Urinary bladder (tissue), 4 donors: Measurements from ENCODE around the gene PGLYRP2. TPM values are rescaled to one million over a fixed set of nuclear protein-coding genes. Genes with fewer than 3 reads are reported as not detected.
"Not testable (repeated sequence)": the region's sequence is repeated elsewhere in the genome, so short reads cannot be mapped to it uniquely, and the experiment has no call there.

Experiments used
- DNase-seq: peaks from one replicate; pipeline ENCODE4 v3.0.0-alpha.2; 2015; ENCODE audit errors: extremely low spot score
- H3K27ac ChIP-seq: one replicate; pipeline ENCODE4 v1.5.1; 2013; ENCODE audit warnings: low read depth, mild to moderate bottlenecking, moderate library complexity
- H3K36me3 ChIP-seq: one replicate; pipeline ENCODE4 v1.6.1; 2013; ENCODE audit warnings: mild to moderate bottlenecking, moderate library complexity; ENCODE audit not compliant: insufficient read depth
- H3K4me1 ChIP-seq: one replicate; pipeline ENCODE4 v1.6.1; 2013; ENCODE audit warnings: mild to moderate bottlenecking, moderate library complexity; ENCODE audit not compliant: insufficient read depth
- H3K4me3 ChIP-seq: one replicate; pipeline ENCODE4 v1.5.1; 2013; ENCODE audit warnings: low read depth, low read length
- WGBS: extraction: QIAGEN DNeasy Blood & Tissue Kit; methylation state at CpG from one replicate; pipeline ENCODE4 v1.1.7; 2013; 5-methylcytosine and 5-hydroxymethylcytosine counted together
- polyA plus RNA-seq: library from polyadenylated mRNA; stranded (reverse); fragments of 200-250 nt; gene quantifications from one replicate; pipeline ENCODE4 v1.2.3, GENCODE V29; 2013
- total RNA-seq: library from RNA; depleted of rRNA; stranded (reverse); fragments of >200 nt; gene quantifications from one replicate; pipeline ENCODE4 v1.2.3, GENCODE V29; 2014
- donor health status: healthy with polysubstance abuse.
- donor health status: healthy.

PGLYRP2 gene
- total and polyA plus RNA-seq, 2 donors = 0.08 TPM; not detected in 1

DNA sequence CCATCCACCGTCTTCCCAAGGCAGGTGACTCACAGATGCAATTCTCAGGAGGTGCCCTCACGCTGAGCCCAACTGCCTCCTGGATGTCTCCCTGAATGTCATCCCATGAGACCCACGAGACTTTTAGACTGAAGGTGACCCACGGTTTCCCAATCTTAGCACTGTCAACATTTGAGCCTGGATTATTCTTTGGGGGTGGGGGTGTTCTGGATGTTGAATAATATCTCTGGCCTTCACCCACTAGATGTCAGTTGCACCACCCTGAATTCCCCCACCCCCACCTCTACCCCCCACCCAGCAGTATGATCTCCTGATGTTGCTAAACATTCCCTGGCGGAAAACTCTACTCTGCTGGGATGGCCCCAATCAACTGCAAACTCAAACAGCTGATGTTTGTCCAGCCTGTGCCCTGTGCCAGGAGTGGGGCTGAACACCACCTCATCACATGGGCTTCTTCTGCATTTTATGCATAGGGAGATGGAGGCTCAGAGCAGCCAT is 26.8 kb upstream of the PGLYRP2 start:
- Histone ChIP-seq H3K4me1 (no peaks in the 10 kb centered on the region), H3K4me3 (no peak overlapping the region), H3K36me3 (no peaks in the 10 kb centered on the region), H3K27ac (no peak overlapping the region)
- DNase-seq = no peak
- 69% methylated on average over 5 of the region's 5 CpGs for WGBS

DNA sequence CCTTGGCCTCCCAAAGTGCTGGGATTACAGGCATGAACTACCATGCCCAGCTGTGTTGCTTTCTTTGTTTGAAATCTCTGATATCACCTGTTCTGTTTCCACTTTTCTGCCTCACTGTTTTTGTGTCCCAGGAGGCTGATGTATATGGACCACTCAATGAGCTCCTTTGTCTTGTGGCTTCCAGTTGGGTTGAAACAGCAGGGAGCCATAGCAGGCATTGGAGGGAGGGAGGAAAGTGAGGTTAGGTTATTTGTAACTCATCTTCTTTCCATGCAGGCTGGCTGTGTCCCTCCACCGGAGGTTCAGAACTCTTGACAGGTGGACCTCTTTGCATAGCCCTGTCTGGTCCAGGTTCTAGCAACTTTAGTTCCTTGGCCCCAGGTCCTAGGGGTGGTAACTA is 23.0 kb upstream of the PGLYRP2 start:
- 69% methylated on average over 1 of the region's 1 CpG for WGBS
- H3K4me3 ChIP-seq = no peak overlapping the region

GRCh38 chr19:15501596-15501995 is 22.3 kb upstream of the PGLYRP2 start:
- Histone ChIP-seq H3K27ac (no peak overlapping the region), H3K36me3 (no peaks in the 10 kb centered on the region), H3K4me3 (no peak overlapping the region), H3K4me1 (no peaks in the 10 kb centered on the region)
- WGBS = 46% methylated on average over 1 of the region's 1 CpG
- DNase-seq = no peak

More for the DNA sequence above, 23.0 kb upstream of the PGLYRP2 start:
- H3K36me3 ChIP-seq = no peaks in the 10 kb centered on the region
- no peak for DNase-seq
- no peak overlapping the region for H3K27ac ChIP-seq
- H3K4me1 ChIP-seq = no peaks in the 10 kb centered on the region

GRCh38 chr19:15498910-15499309 is 19.6 kb upstream of the PGLYRP2 start:
- 57% methylated on average over 6 of the region's 6 CpGs for WGBS
- DNase-seq = no peak
- Histone ChIP-seq H3K4me3 (no peak overlapping the region), H3K4me1 (no peaks in the 10 kb centered on the region), H3K36me3 (no peaks in the 10 kb centered on the region), H3K27ac (no peak overlapping the region)

DNA sequence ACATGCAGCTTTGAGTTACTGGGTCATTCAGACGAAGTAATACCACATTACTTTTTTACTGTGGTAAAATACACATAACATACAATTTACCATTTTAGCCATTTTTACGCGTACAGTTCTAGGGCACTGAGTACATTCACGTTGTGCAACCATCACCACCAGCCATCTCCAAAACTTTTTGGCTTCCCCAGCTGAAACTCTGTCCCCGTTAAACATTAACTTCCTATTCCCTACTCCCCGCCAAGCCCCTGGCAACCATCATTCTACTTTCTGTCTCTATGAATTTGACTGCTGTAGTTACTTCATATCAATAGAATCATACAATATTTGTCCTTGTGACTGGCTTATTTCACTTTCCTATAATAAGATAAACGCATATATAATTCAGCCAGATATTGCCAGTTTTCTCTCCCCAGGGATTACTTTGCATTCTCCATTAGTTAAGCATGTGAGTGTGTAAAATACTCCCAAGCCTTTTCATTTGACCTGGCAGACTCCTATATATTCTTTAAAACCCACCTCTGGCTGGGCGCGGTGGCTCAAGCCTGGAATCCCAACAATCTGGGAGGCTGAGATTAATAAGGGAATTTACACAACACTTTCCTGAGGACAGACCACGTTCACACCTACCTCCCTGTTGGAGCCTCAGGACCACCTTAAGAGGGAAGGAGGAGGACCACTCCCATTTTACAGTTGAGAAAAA is 19.0 kb upstream of the PGLYRP2 start:
- no peaks in the 10 kb centered on the region for H3K36me3 ChIP-seq
- no peak for DNase-seq
- H3K27ac ChIP-seq = no peak overlapping the region
- H3K4me1 ChIP-seq = no peaks in the 10 kb centered on the region
- no peak overlapping the region for H3K4me3 ChIP-seq
- WGBS = 72% methylated on average over 10 of the region's 10 CpGs

GRCh38 chr19:15495151-15495550 is 15.8 kb upstream of the PGLYRP2 start:
- H3K27ac ChIP-seq = no peak overlapping the region
- DNase-seq = no peak
- H3K36me3 ChIP-seq = no peaks in the 10 kb centered on the region
- no peaks in the 10 kb centered on the region for H3K4me1 ChIP-seq
- no peak overlapping the region for H3K4me3 ChIP-seq
- 86% methylated on average over 1 of the region's 1 CpG for WGBS

- WGBS = 41% methylated on average over 13 of the region's 13 CpGs
- Histone ChIP-seq H3K27ac (no peak overlapping the region), H3K4me1 (no peaks in the 10 kb centered on the region), H3K4me3 (no peak overlapping the region), H3K36me3 (no peaks in the 10 kb centered on the region)
- no peak for DNase-seq
Measured at GRCh38 chr19:15488489-15489226, 9.4 kb upstream of the PGLYRP2 start.

- H3K4me1 ChIP-seq = no peaks in the 10 kb centered on the region
- H3K27ac ChIP-seq = no peak overlapping the region
- H3K36me3 ChIP-seq = no peaks in the 10 kb centered on the region
- no peak for DNase-seq
- H3K4me3 ChIP-seq = no peak overlapping the region
- WGBS = 91% methylated on average over 4 of the region's 4 CpGs
Measured at GRCh38 chr19:15487038-15487437, 7.7 kb upstream of the PGLYRP2 start.

- H3K36me3 ChIP-seq, H3K4me3 ChIP-seq, H3K27ac ChIP-seq, H3K4me1 ChIP-seq, DNase-seq: not testable (repeated sequence)
- WGBS = 41% methylated on average over 5 of the region's 5 CpGs
Measured at GRCh38 chr19:15485768-15486167, 6.5 kb upstream of the PGLYRP2 start.

DNA sequence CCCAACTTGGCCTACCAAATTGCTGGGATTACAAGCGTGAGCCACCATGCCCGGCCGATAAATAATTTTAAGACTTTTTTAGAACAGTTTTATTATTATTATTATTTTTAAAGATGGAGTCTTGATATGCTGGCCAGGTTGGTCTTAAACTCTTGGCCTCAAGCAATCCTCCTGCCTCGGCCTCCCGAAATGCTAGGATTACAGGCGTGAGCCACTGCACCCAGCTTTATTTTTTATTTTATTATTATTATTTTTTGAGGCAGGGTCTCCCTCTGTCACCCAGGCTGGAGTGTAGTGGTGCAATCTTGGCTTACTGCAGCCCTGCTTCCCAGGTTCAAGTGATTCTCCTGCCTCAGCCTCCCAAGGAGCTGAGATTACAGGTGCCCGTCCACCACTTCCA is 1.7 kb upstream of the PGLYRP2 start:
- H3K27ac ChIP-seq, H3K4me3 ChIP-seq, DNase-seq, H3K36me3 ChIP-seq, H3K4me1 ChIP-seq: not testable (repeated sequence)
- 87% methylated on average over 7 of the region's 7 CpGs for WGBS

- Histone ChIP-seq H3K4me1 (no peaks in the 10 kb centered on the region), H3K4me3 (no peak overlapping the region), H3K36me3 (no peaks in the 10 kb centered on the region), H3K27ac (no peak overlapping the region)
- 63% methylated on average over 5 of the region's 5 CpGs for WGBS
- no peak for DNase-seq
Measured at GRCh38 chr19:15476325-15476724, 3.0 kb downstream of the PGLYRP2 start.

DNA sequence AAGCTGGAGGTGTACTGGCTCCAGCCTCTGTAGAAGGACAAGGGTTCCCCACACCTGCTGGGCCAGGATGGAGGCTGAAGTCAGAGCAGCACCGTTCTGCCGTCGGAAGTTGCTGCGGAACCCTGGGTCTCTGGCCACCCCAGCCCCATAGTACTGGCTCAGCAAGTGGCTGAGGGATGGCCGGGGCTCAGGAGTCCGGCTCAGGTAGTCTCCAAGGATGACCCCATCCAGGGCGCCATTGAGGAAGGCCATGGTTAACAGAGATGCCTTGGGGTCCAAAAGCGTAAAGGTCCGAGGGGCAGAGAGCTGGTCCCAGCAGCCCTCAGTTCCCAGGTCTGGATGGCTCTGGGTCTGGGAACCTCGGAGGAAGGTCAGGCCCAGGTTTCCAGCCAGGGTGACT is 3.7 kb downstream of the PGLYRP2 start:
- Histone ChIP-seq H3K27ac (no peak overlapping the region), H3K4me3 (no peak overlapping the region), H3K36me3 (no peaks in the 10 kb centered on the region), H3K4me1 (no peaks in the 10 kb centered on the region)
- WGBS = 92% methylated on average over 10 of the region's 10 CpGs
- DNase-seq = no peak

DNA sequence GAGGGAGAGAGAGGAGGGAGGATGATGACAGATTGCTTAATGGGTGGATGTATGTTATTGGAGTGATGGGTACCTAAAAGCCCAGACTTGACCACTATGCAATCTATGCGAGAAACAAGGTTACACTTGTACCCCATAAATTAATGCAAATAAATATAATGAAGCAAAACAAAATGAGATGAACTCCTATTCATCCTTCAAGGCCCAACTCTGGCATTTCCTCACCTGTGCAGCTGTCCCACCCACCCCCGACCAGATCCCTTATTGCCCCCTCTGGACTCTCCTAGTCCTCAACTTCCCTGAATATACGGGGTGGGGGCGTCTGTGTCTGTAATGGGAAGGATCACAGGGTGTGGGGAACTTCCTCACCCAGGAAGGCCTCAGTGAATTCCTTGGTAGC is 4.1 kb downstream of the PGLYRP2 start:
- DNase-seq = no peak
- WGBS = 78% methylated on average over 4 of the region's 4 CpGs
- H3K4me1 ChIP-seq = no peaks in the 10 kb centered on the region

DNA sequence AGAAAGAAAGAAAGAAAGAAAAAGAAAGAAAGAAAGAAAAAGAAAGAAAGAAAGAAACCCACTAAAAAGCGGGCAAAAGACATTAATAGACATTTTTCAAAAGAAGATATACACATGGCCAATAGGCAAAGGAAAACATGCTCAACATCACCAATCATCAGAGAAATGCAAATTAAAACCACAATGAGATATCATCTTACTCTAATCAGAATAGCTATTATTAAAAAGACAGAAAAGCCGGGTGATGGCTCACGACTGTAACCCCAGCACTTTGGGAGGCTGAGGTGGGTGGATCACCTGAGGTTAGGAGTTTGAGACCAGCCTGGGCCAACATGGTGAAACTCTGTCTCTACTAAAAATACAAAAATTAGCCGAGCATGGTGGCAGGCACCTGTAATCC is 5.5 kb downstream of the PGLYRP2 start:
- H3K36me3 ChIP-seq, H3K4me1 ChIP-seq, H3K4me3 ChIP-seq, H3K27ac ChIP-seq, DNase-seq: not testable (repeated sequence)
- 72% methylated on average over 4 of the region's 4 CpGs for WGBS

More for the DNA sequence above, 4.1 kb downstream of the PGLYRP2 start:
- H3K4me3 ChIP-seq = no peak overlapping the region
- no peaks in the 10 kb centered on the region for H3K36me3 ChIP-seq
- H3K27ac ChIP-seq = no peak overlapping the region
